ENCODE measurements around the gene HAL. TPM values are rescaled to one million over a fixed set of nuclear protein-coding genes. Genes with fewer than 3 reads are reported as not detected.

HAL gene
- total and polyA plus RNA-seq, 4 donors: 62.4 to 174 (median 119) TPM

DNA sequence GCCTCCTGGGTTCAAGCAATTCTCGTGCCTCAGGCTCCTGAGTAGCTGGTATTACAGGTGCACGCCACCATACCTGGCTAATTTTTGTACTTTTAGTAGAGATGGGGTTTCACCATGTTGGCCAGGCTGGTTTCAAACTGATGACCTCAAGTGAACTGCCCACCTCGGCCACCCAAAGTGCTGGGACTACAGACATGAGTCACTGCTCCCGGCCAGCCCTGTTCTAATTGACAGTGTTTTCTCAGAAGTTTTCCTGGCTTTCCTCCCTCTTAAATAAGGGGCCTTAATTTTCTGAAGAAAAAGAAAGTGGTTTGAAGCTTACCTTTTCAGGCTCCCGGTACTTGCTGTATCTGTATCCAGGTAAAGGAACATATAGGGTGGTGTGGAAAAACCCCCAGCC, 1.7 kb downstream of the HAL start (continued):
- TF ChIP-seq EGR1 (IDR thresholded peaks at IDR 0.05; ENCODE audit: low read depth in 2 of 2) (no peak), JUND (IDR thresholded peaks at IDR 0.05) (no peak), HNF4A (conservative IDR thresholded peaks at IDR 0.05) (no peak), NR2F2 (IDR thresholded peaks at IDR 0.05) (no peak), GABPA (IDR thresholded peaks at IDR 0.05 in 1 of 2, conservative IDR thresholded peaks at IDR 0.05 in 1 of 2) (no peak)

DNA sequence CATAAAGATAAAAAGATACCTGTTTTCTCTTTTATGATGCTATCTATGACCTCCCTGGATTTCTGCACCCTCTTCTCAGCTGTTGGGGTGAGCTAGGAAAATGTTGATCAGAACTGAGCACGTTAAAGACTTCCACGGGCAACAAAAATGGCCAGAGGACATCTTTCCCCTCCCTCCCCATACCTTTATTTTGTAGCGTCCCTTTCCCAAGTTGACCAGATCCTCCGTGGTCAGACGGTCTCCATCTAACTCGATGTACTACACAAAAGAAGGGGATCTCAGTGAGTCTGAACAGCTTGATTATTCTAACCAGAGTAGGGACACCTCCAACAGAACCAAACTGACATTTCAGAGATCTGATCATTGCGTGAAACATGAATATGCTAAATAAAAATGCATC, 2.2 kb downstream of the HAL start:
- H3K36me3 ChIP-seq (ENCODE audit: control insufficient read depth in 4 of 4, insufficient read depth in 3 of 4, low read depth in 1 of 4, low read length in 3 of 4): peaks cover 0 to 39% (median 24%) of the 10 kb centered on the region in 4 donors
- H3K9ac ChIP-seq (ENCODE audit: low read depth in 1 of 2, low read length in 2 of 2): no peak overlapping the region
- peaks cover 7 to 37% (median 17%) of the 10 kb centered on the region in 4 donors for H3K4me1 ChIP-seq (ENCODE audit: control insufficient read depth in 4 of 4, insufficient read depth in 4 of 4, low read length in 3 of 4)
- no peak overlapping the region for H3K27ac ChIP-seq (ENCODE audit: low read depth in 1 of 2, low read length in 2 of 2)
- H3K9me3 ChIP-seq (ENCODE audit: control insufficient read depth in 4 of 4, low read length in 3 of 4): no peaks in the 10 kb centered on the region
- WGBS: 96% methylated on average over 7 of the region's 7 CpGs
- no peak for DNase-seq (ENCODE audit: low spot score)
- TF ChIP-seq JUND (IDR thresholded peaks at IDR 0.05) (no peak), RXRA (IDR thresholded peaks at IDR 0.05) (no peak), TAF1 (conservative IDR thresholded peaks at IDR 0.05) (no peak), YY1 (IDR thresholded peaks at IDR 0.05) (no peak)
- H3K4me3 ChIP-seq (ENCODE audit: low read depth in 1 of 3, low read length in 3 of 3): peak overlapping the region; percentile 34 to 75 (median 56)
- no peaks in the 10 kb centered on the region for H3K27me3 ChIP-seq (ENCODE audit: control insufficient read depth in 4 of 4, insufficient read depth in 4 of 4, low read length in 3 of 4)

DNA sequence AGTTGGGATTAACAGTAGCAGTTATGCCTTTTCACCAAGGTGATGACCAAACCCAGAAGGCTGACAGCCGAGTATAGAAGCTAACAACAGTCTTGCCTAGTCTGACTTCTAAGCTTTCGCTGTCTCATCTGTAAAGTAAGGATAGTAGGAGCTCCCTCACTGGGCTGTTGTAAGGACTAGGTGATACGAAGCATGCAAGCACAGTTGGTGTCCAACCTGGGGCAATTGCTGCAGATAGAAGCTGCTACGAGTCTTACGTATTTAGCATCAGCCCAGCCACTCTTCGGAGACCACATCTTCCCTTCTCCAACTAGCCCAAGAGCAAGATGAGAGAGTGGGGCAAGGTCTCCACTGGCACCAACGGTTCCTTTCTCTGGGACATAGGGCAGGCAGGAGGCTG, 6.0 kb downstream of the HAL start:
- no peak overlapping the region for H3K4me3 ChIP-seq (ENCODE audit: low read depth in 1 of 3, low read length in 3 of 3)
- peaks cover 0 to 61% (median 35%) of the 10 kb centered on the region in 4 donors for H3K36me3 ChIP-seq (ENCODE audit: control insufficient read depth in 4 of 4, insufficient read depth in 3 of 4, low read depth in 1 of 4, low read length in 3 of 4)
- TF ChIP-seq SP1 (IDR thresholded peaks at IDR 0.05) (no peak), RXRA (IDR thresholded peaks at IDR 0.05) (no peak), NR2F2 (IDR thresholded peaks at IDR 0.05) (no peak)
- TF ChIP-seq, protein P1, sequence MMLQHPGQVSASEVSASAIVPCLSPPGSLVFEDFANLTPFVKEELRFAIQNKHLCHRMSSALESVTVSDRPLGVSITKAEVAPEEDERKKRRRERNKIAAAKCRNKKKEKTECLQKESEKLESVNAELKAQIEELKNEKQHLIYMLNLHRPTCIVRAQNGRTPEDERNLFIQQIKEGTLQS (IDR thresholded peaks at IDR 0.05): no peak
- H3K27ac ChIP-seq (ENCODE audit: low read depth in 1 of 2, low read length in 2 of 2): no peak overlapping the region
- no peak for DNase-seq (ENCODE audit: low spot score)
- H3K27me3 ChIP-seq (ENCODE audit: control insufficient read depth in 4 of 4, insufficient read depth in 4 of 4, low read length in 3 of 4): no peaks in the 10 kb centered on the region
- H3K9ac ChIP-seq (ENCODE audit: low read depth in 1 of 2, low read length in 2 of 2): no peak overlapping the region
- no peaks in the 10 kb centered on the region for H3K9me3 ChIP-seq (ENCODE audit: control insufficient read depth in 4 of 4, low read length in 3 of 4)
- H3K4me1 ChIP-seq (ENCODE audit: control insufficient read depth in 4 of 4, insufficient read depth in 4 of 4, low read length in 3 of 4): peaks cover 0 to 3% (median 2%) of the 10 kb centered on the region in 4 donors
- 90% methylated on average over 7 of the region's 7 CpGs for WGBS

DNA sequence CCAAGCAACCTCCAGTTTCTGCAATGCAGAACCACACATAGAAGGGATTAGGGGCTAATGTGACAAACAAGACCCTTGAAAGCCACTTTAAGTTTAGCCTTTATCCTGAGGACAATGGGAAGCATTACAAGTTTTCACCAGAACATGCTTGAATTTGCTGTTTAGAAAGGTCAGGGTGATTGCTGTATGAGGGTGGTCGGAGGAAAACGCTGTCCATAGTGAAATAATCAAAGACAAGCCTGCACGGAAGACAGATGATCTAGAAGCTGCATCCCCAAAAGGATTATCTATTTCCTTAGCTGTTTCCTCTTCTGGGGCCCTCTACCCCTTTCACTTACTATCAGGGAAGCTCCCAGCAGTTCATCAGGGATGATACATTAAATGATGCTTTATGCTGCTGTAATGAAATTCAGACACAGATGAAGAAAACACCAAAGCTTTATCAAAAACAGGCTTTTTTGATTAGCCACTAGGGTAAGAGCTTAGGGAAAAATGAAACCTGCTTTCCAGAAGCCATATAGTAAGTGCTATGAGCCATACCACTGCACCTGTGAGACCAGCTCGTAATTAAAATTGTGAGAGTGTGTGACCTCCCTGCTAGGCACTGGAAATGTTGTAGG, 6.5 kb downstream of the HAL start:
- no peaks in the 10 kb centered on the region for H3K27me3 ChIP-seq (ENCODE audit: control insufficient read depth in 4 of 4, insufficient read depth in 4 of 4, low read length in 3 of 4)
- TF ChIP-seq SP1 (IDR thresholded peaks at IDR 0.05) (no peak), NR2F2 (IDR thresholded peaks at IDR 0.05) (peak; percentile 30)
- no peak overlapping the region for H3K9ac ChIP-seq (ENCODE audit: low read depth in 1 of 2, low read length in 2 of 2)
- H3K36me3 ChIP-seq (ENCODE audit: control insufficient read depth in 4 of 4, insufficient read depth in 3 of 4, low read depth in 1 of 4, low read length in 3 of 4): peaks cover 0 to 61% (median 35%) of the 10 kb centered on the region in 4 donors
- no peak for DNase-seq (ENCODE audit: low spot score)
- WGBS: 74% methylated on average over 4 of the region's 4 CpGs
- H3K27ac ChIP-seq (ENCODE audit: low read depth in 1 of 2, low read length in 2 of 2): no peak overlapping the region
- no peaks in the 10 kb centered on the region for H3K9me3 ChIP-seq (ENCODE audit: control insufficient read depth in 4 of 4, low read length in 3 of 4)
- H3K4me3 ChIP-seq (ENCODE audit: low read depth in 1 of 3, low read length in 3 of 3): no peak overlapping the region
- H3K4me1 ChIP-seq (ENCODE audit: control insufficient read depth in 4 of 4, insufficient read depth in 4 of 4, low read length in 3 of 4): peaks cover 0 to 6% (median 3%) of the 10 kb centered on the region in 4 donors
